Measurements from ENCODE around the gene LRRC31.

LRRC31 gene

DNA sequence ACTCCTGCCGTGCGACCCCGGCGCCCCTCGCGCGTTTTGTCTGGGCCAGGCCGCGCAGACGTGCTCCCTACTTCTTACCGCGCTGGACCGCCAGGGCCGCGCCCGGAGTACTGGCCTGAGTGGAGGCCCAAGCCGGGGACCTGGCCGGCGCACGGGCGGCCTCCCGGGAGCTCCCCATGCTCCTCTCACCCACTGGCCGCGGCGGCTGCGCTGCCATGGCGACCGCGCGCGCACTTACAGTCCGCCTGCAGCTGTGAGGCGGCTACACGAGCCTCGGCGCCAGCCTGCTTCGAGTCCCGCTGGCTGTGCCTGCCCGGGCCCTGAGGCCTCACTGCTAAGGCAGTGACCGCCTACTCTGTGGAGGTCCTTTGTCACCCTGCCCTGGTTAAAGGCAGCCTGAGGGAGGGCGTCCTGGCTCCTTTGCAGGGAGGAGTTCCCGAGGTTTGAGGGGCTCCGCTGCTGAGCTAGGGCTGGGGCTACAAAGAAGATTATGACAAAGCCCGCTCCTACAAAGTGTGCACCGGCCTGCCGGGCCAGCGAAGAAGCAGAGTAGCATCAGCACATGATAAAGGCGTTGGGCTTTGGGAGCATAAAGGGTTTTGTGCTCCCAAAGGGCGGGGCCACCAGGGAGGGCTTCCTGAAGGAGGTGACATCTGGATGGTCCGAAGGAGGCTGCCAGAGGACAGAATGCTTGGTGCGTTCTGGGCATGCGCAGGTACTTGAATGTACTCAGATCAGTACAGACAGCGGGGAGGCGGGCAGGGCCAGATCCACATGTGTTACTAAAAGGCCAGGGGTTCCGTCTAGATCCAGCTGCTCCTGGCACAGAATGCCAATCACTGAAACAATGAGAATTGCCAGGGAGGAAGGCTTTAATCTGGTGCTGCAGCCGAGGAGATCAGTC lies 57.2 kb downstream of the LRRC31 start, which contains the start of the genes LRRC34 and LRRIQ4:
LRRC34 (minus strand) TSS at position 573 of the 904 bp plus-strand sequence; CDS start at position 217, 356 bp downstream.
LRRIQ4 (plus strand) TSS at position 539 of the 904 bp plus-strand sequence. CDS start 9,052 bp downstream, outside the sequence.
- peak; percentile 94 to 96 for DNase-seq

DNA sequence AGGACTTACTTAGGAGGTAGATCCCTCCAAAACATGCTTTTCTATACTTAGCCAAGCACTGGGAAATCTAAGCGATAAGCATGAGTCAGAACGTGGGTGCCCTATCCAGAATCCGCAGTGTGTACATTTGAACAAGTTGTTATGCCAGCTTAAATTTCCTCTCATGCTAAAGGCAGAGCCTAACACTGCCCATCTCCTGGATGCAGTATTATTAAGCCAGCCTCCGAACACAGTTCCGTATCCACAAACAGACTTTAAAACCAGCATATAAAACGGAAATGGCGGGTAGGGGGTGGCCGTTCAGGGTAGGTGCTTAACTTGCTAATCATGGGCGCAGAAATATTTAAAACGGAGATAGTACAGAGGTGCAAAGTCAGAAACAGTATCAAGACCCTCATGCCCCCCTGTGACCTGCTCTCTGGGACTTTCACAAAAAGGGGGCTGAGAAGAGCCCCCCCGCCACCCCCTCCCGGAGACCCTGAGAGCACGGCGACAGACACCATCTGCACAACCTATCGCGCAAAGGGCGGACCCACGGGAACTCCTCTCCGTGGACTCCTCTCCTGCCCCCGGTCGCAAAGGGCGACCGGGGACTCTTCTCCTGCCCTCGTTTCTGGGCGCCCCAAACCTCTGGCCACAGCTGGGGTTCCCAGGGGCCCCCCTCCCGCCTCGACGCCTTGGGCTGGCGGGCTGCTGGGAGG lies 58.0 kb downstream of the LRRC31 start:
- peak; percentile 35 to 62 for DNase-seq

GRCh38 chr3:169809230-169809795 lies 60.4 kb downstream of the LRRC31 start:
- no peak for DNase-seq

- no peak for DNase-seq
These were observed 65.1 kb downstream of the LRRC31 start for GRCh38 chr3:169804681-169805080.

- no peak for DNase-seq
These were observed 77.4 kb downstream of the LRRC31 start for GRCh38 chr3:169792359-169792758.

- no peak for DNase-seq
These were observed 78.9 kb downstream of the LRRC31 start for GRCh38 chr3:169790687-169791429.

DNA sequence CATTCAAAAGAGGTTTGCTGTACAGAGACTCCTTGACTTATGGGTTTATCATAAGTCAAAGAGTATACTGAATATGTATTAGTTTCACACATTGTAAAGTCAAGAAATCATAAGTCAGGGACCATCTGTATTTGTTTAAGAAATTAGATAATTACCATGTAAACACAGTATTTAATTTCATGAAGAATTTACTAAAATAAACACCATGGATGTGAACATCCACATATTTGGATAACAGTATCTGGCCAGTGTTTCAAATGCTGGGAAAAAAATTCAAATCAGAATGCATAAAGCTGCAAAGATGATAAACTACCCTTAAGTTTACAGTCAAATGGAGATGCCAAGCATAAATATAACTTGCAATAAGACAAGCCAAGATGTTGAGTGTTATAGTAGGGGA lies 79.5 kb downstream of the LRRC31 start:
- no peak for DNase-seq

Measured in NCI-H2081 (cell line).